ENCODE data around the gene ENTREP3.
"Not testable (repeated sequence)": the region's sequence is repeated elsewhere in the genome, so short reads cannot be mapped to it uniquely, and the experiment has no call there.

ENTREP3 gene, protein sequence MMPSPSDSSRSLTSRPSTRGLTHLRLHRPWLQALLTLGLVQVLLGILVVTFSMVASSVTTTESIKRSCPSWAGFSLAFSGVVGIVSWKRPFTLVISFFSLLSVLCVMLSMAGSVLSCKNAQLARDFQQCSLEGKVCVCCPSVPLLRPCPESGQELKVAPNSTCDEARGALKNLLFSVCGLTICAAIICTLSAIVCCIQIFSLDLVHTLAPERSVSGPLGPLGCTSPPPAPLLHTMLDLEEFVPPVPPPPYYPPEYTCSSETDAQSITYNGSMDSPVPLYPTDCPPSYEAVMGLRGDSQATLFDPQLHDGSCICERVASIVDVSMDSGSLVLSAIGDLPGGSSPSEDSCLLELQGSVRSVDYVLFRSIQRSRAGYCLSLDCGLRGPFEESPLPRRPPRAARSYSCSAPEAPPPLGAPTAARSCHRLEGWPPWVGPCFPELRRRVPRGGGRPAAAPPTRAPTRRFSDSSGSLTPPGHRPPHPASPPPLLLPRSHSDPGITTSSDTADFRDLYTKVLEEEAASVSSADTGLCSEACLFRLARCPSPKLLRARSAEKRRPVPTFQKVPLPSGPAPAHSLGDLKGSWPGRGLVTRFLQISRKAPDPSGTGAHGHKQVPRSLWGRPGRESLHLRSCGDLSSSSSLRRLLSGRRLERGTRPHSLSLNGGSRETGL

GRCh38 chr1:155255243-155256007 lies at the start of gene ENTREP3:
TSS of gene ENTREP3 (minus strand) at chr1:155255483. CDS start at chr1:155254877, 606 bp downstream.
- DNase-seq (ENCODE audit: low spot score): peak; percentile 75

- DNase-seq (ENCODE audit: low spot score): no peak
These were observed 49.3 kb upstream of the ENTREP3 start for GRCh38 chr1:155304558-155305063.

- DNase-seq (ENCODE audit: low spot score): no peak
These were observed 46.1 kb upstream of the ENTREP3 start, which contains the start of gene PKLR for GRCh38 chr1:155301342-155301841. TSS of gene PKLR (minus strand) at chr1:155301438. CDS start at chr1:155301395, 43 bp downstream.

GRCh38 chr1:155300553-155301329 lies 45.5 kb upstream of the ENTREP3 start:
- DNase-seq (ENCODE audit: low spot score): no peak

GRCh38 chr1:155300024-155300423 lies 44.7 kb upstream of the ENTREP3 start:
- DNase-seq (ENCODE audit: low spot score): no peak

GRCh38 chr1:155297384-155297783 lies 42.1 kb upstream of the ENTREP3 start:
- DNase-seq (ENCODE audit: low spot score): no peak

GRCh38 chr1:155296661-155297060 lies 41.4 kb upstream of the ENTREP3 start:
- DNase-seq (ENCODE audit: low spot score): no peak

DNA sequence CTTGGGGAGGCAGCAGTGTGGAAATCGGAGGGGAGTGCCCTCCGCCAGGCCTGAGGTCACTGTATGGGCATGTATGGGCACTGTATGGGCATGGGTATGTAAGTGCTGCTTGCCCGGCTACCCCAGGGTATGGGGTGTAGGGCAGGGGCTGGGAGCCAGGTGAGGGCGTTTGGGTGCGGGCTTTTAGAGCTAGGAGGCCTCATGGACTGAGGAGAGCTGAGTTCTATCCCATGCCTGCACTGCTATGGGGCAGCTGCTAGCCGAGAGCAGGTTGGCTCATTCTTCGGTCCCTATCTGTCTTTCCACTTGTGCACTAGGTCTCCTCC lies 40.6 kb upstream of the ENTREP3 start:
- DNase-seq (ENCODE audit: low spot score): no peak

GRCh38 chr1:155295183-155295941 lies 40.1 kb upstream of the ENTREP3 start:
- no peak for DNase-seq (ENCODE audit: low spot score)

GRCh38 chr1:155294520-155295182 lies 39.4 kb upstream of the ENTREP3 start:
- no peak for DNase-seq (ENCODE audit: low spot score)

DNA sequence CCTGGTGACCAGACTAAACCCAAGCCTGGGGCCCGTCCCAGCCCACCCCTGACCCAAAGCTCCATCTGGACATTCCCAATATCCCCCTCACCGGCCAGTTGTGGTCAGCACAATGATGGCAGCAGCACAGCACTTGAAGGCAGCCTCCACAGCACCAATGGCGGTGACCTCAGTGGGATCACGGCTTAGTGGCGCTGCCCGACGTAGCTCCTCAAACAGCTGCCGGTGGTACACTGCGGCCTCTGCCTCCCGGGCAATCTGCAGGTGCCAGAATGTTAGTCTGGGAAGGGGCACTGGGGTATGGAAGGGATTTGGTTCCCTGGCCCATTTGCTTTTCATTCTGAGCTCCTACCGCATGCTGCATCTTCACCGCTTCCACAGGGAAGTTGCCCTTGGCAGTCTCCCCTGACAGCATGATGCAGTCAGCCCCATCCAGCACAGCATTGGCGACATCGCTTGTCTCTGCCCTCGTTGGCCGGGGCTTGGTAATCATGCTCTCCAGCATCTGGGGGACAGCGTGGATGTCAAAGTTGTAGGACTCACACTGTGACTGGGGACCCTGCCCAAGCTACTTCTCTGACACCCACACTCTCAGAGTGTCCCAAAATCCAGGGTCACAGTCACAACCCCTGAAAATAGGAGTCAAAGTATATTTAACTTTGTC lies 37.9 kb upstream of the ENTREP3 start:
- DNase-seq (ENCODE audit: low spot score): no peak

DNA sequence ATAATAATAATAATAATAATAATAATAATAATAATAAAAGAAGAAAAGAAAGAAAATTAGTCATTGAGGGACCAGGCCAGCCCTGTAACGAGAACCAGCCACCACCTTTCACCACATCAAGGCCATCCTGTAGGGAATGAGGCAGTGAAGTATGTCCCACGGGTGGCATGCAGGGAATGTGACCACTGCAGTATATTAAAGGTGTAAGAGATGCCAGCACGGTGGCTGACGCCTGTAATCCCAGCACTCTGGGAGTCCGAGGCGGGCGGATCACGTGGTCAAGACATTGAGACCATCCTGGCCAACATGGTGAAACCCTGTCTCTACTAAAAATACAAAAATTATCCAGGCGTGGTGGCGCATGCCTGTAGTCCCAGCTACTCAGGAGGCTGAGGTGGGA lies 35.7 kb upstream of the ENTREP3 start:
- not testable (repeated sequence) for DNase-seq (ENCODE audit: low spot score)

DNA sequence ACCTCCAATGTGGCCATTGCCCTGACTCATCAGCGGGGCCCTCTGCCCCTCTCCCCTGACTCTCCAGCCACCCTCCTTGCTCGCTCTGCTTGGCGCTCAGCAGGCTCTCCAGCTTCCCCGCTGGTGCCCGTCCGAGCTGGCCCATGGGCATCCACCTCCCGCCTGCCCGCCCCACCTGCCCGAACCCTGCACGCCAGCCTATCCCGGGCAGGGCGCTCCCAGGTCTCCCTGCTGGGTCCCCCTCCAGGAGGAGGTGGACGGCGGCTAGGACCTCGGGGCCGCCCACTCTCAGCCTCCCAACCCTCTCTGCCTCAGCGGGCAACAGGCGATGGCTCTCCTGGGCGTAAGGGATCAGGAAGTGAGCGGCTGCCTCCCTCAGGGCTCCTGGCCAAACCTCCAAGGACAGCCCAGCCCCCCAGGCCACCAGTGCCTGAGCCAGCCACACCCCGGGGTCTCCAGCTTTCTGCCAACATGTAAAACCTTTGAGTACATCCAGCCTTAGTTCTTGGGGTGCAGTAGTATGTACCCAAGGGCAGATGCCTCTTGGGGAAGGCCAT lies 32.8 kb upstream of the ENTREP3 start:
- no peak for DNase-seq (ENCODE audit: low spot score)

DNA sequence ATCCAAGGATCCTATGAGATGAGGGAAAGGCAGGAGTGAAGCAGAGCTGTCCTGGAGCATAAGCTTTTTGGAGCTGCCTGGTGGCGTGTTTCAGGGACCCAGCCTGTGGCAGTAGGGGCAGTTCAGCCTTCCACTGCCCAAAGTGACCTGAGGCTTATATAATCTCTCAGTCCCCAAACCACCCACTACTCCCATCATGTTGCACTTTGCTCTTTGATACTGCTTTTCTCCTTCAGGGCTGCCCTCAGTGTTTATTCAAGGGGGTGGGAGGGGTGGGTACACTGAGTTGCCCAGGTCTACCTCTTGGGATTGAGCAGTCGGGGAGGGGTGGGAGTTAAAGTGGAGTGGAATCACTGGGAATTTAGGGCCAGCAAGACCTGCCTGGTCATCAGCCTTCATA lies 31.3 kb upstream of the ENTREP3 start:
- DNase-seq (ENCODE audit: low spot score): no peak

DNA sequence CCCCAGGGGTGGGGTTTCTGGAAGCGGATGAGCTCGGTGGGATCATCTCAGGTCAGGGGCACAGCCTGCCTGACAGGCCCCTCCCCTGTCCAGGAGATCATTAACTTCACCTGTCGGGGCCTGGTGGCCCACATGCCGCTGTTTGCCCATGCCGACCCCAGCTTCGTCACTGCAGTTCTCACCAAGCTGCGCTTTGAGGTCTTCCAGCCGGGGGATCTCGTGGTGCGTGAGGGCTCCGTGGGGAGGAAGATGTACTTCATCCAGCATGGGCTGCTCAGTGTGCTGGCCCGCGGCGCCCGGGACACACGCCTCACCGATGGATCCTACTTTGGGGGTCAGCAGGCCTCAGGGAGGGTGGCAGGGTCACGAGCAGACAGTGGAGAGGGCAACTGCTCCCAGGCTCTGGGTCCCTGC lies 30.4 kb upstream of the ENTREP3 start:
- DNase-seq (ENCODE audit: low spot score): no peak

GRCh38 chr1:155285063-155285462 lies 29.8 kb upstream of the ENTREP3 start:
- no peak for DNase-seq (ENCODE audit: low spot score)

- DNase-seq (ENCODE audit: low spot score): no peak
These were observed 29.2 kb upstream of the ENTREP3 start for GRCh38 chr1:155284476-155284875.

DNA sequence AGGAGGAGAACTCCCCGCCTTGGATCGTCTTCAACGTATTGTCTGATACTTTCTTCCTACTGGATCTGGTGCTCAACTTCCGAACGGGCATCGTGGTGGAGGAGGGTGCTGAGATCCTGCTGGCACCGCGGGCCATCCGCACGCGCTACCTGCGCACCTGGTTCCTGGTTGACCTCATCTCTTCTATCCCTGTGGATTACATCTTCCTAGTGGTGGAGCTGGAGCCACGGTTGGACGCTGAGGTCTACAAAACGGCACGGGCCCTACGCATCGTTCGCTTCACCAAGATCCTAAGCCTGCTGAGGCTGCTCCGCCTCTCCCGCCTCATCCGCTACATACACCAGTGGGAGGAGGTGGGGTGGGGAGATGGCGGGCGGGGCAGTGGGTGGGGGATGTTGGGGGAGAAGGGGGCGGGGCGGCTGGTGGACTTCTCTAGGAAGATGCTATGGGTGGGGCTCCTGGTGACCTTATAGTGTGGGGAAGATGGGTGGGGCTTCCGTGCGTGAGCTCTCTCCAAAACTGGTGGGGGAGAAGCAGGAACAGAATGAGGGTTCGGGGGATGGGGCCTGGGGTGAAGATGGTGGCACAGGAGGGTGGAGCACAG lies 27.3 kb upstream of the ENTREP3 start:
- DNase-seq (ENCODE audit: low spot score): no peak

GRCh38 chr1:155279268-155279667 lies 24.0 kb upstream of the ENTREP3 start:
- DNase-seq (ENCODE audit: low spot score): no peak

Measured in CD4-positive, alpha-beta T cell treated with Interleukin-15 for 4 hours (primary cell).